Neural cell (in vitro differentiated cells): ENCODE results near the gene ATP5F1E. TPM values are rescaled to one million over a fixed set of nuclear protein-coding genes. Genes with fewer than 3 reads are reported as not detected.

Experiments used
- H2AFZ ChIP-seq: fragments of 200-600, 300-800 bp; sonication (generic), shearing (Covaris generic); 2 replicates; pipeline ENCODE4 v1.6.0; 2014; ENCODE audit warnings: low read depth, mild to moderate bottlenecking, antibody characterized with exemption, low read length, moderate library complexity
- H3F3A ChIP-seq: fragments of 200-600 bp; shearing (Covaris generic); 2 replicates; pipeline ENCODE4 v1.6.1; 2016; ENCODE audit warnings: mild to moderate bottlenecking, moderate library complexity, mixed read lengths, antibody characterized with exemption, low read length; ENCODE audit not compliant: insufficient read depth, poor library complexity, severe bottlenecking
- H3K27ac ChIP-seq: fragments of 200-600, 300-800 bp; sonication (generic), shearing (Covaris generic); 2 replicates; pipeline ENCODE4 v1.5.1; 2014; ENCODE audit warnings: mild to moderate bottlenecking, low read length, moderate library complexity
- H3K27me3 ChIP-seq: fragments of 300-800, 200-600 bp; sonication (generic), shearing (Covaris generic); 2 replicates; pipeline ENCODE4 v1.6.0; 2014; ENCODE audit warnings: mild to moderate bottlenecking, low read depth, low read length, moderate library complexity; ENCODE audit not compliant: insufficient read depth
- H3K36me3 ChIP-seq: fragments of 300-800, 200-600 bp; sonication (generic), shearing (Covaris generic); 2 replicates; pipeline ENCODE4 v1.5.1; 2014; ENCODE audit warnings: mild to moderate bottlenecking, antibody characterized with exemption, low read length, moderate library complexity; ENCODE audit not compliant: insufficient read depth
- H3K4me2 ChIP-seq: fragments of 300-800, 200-600 bp; sonication (generic), shearing (Covaris generic); 2 replicates; pipeline ENCODE4 v1.6.0; 2014; ENCODE audit warnings: mild to moderate bottlenecking, low read length
- H3K4me3 ChIP-seq: fragments of 300-800, 200-600 bp; sonication (generic), shearing (Covaris generic); 2 replicates; pipeline ENCODE4 v1.5.1; 2014; ENCODE audit warnings: mild to moderate bottlenecking, low read length, moderate library complexity
- H3K79me2 ChIP-seq: fragments of 200-600 bp; shearing (Covaris generic); replicated peaks from 2 replicates; pipeline ENCODE4 v1.6.0; 2014; ENCODE audit warnings: mild to moderate bottlenecking, low read length, moderate library complexity; ENCODE audit not compliant: insufficient read depth
- H3K9ac ChIP-seq: fragments of 300-800, 200-600 bp; sonication (generic), shearing (Covaris generic); 2 replicates; pipeline ENCODE4 v1.6.1; 2016; ENCODE audit warnings: mild to moderate bottlenecking, low read length, mixed read lengths
- H3K9me2 ChIP-seq: fragments of 200-600 bp; shearing (Covaris generic); 2 replicates; pipeline ENCODE4 v1.6.1; 2016; ENCODE audit warnings: mild to moderate bottlenecking, low read length, mixed read lengths; ENCODE audit not compliant: insufficient read depth
- H3K9me3 ChIP-seq: fragments of 200-600, 300-800 bp; sonication (generic), shearing (Covaris generic); 2 replicates; pipeline ENCODE4 v1.6.1; 2016; ENCODE audit warnings: mild to moderate bottlenecking, mixed run types, low read length, moderate library complexity, mixed read lengths
- H4K20me1 ChIP-seq: fragments of 200-600 bp; shearing (Covaris generic); 2 replicates; pipeline ENCODE4 v1.6.1; 2016; ENCODE audit warnings: mild to moderate bottlenecking, mixed run types; ENCODE audit not compliant: insufficient read depth
- EP300 ChIP-seq: fragments of 450-650 bp; conservative IDR thresholded peaks from 2 replicates; pipeline ENCODE4 v1.6.1; 2014; ENCODE audit warnings: antibody characterized with exemption, mild to moderate bottlenecking, moderate library complexity; ENCODE audit not compliant: poor library complexity, severe bottlenecking
- EZH2 ChIP-seq: fragments of 200-600, 300-800 bp; shearing (Covaris generic), sonication (generic); IDR thresholded peaks from 2 replicates; pipeline ENCODE4 v1.6.1; 2014; ENCODE audit warnings: antibody characterized with exemption, low read length, borderline replicate concordance, mild to moderate bottlenecking; ENCODE audit not compliant: insufficient read depth, poor library complexity, severe bottlenecking
- MXI1 ChIP-seq: fragments of 450-650 bp; conservative IDR thresholded peaks from 2 replicates; pipeline ENCODE4 v1.6.1; 2014; ENCODE audit warnings: antibody characterized with exemption, mild to moderate bottlenecking; ENCODE audit not compliant: poor library complexity, severe bottlenecking
- POLR2AphosphoS5 ChIP-seq: IDR thresholded peaks from 2 replicates; pipeline ENCODE4 v1.6.1; 2012
- RAD21 ChIP-seq: fragments of 450-650 bp; conservative IDR thresholded peaks from 2 replicates; pipeline ENCODE4 v1.6.1; 2014; ENCODE audit warnings: antibody characterized with exemption, mild to moderate bottlenecking, moderate library complexity
- REST ChIP-seq: IDR thresholded peaks from 2 replicates; pipeline ENCODE4 v1.6.1; 2012; ENCODE audit warnings: borderline replicate concordance
- SMC3 ChIP-seq: fragments of 450-650 bp; conservative IDR thresholded peaks from 2 replicates; pipeline ENCODE4 v1.6.1; 2014; ENCODE audit warnings: antibody characterized with exemption, mild to moderate bottlenecking, moderate library complexity; ENCODE audit not compliant: poor library complexity
- TAF1 ChIP-seq: IDR thresholded peaks from 2 replicates; pipeline ENCODE4 v1.6.1; 2012; ENCODE audit warnings: low read depth
- polyA plus RNA-seq: library from polyadenylated mRNA; depleted of rRNA; stranded (reverse); fragments of >200 nt; gene quantifications from 2 replicates; pipeline ENCODE4 v1.2.3, GENCODE V29; 2014
- TF ChIP-seq, protein P1 (sequence below): fragments of 450-650 bp; IDR thresholded peaks from 2 replicates; pipeline ENCODE4 v1.5.1; 2014; ENCODE audit warnings: antibody characterized with exemption, mild to moderate bottlenecking, moderate library complexity; ENCODE audit not compliant: poor library complexity, severe bottlenecking

ATP5F1E gene
- polyA plus RNA-seq, 1 donor from 2014 or later: 133 TPM

DNA sequence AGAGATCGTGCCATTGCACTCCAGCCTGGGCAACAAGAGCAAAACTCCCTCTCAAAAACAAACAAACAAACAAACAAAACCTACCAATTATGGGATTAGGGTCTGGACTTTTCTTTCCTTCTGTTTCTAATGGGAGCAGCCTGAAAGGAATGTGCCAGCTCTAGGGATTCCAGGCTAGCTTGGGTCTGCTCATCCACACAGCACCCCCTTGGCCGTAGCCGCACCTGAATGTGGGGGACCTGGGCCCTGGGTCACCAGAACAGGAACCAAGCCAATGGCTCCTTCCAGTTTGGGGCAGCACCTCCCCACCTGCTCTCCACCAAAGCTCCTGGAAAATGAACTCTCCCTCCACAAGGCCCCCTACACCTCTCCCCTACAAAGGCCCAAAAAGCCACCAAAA, 31.8 kb downstream of the ATP5F1E start:
- H3K27me3 ChIP-seq: no peaks in the 10 kb centered on the region
- H2AFZ ChIP-seq: no peak overlapping the region
- H3K9ac ChIP-seq: no peak overlapping the region
- no peak for TF ChIP-seq TAF1
- no peak for TF ChIP-seq SMC3
- no peak for TF ChIP-seq EP300
- no peak for TF ChIP-seq EZH2
- TF ChIP-seq POLR2AphosphoS5: no peak
- TF ChIP-seq, protein P1, sequence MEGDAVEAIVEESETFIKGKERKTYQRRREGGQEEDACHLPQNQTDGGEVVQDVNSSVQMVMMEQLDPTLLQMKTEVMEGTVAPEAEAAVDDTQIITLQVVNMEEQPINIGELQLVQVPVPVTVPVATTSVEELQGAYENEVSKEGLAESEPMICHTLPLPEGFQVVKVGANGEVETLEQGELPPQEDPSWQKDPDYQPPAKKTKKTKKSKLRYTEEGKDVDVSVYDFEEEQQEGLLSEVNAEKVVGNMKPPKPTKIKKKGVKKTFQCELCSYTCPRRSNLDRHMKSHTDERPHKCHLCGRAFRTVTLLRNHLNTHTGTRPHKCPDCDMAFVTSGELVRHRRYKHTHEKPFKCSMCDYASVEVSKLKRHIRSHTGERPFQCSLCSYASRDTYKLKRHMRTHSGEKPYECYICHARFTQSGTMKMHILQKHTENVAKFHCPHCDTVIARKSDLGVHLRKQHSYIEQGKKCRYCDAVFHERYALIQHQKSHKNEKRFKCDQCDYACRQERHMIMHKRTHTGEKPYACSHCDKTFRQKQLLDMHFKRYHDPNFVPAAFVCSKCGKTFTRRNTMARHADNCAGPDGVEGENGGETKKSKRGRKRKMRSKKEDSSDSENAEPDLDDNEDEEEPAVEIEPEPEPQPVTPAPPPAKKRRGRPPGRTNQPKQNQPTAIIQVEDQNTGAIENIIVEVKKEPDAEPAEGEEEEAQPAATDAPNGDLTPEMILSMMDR: no peak
- no peak for TF ChIP-seq MXI1
- TF ChIP-seq REST: no peak
- no peak for TF ChIP-seq RAD21
- no peaks in the 10 kb centered on the region for H3F3A ChIP-seq
- H3K4me3 ChIP-seq: no peak overlapping the region
- H3K9me3 ChIP-seq: no peaks in the 10 kb centered on the region
- H4K20me1 ChIP-seq: no peaks in the 10 kb centered on the region
- H3K9me2 ChIP-seq: no peaks in the 10 kb centered on the region
- no peaks in the 10 kb centered on the region for H3K79me2 ChIP-seq
- no peak overlapping the region for H3K27ac ChIP-seq
- H3K36me3 ChIP-seq: no peaks in the 10 kb centered on the region
- no peak overlapping the region for H3K4me2 ChIP-seq

DNA sequence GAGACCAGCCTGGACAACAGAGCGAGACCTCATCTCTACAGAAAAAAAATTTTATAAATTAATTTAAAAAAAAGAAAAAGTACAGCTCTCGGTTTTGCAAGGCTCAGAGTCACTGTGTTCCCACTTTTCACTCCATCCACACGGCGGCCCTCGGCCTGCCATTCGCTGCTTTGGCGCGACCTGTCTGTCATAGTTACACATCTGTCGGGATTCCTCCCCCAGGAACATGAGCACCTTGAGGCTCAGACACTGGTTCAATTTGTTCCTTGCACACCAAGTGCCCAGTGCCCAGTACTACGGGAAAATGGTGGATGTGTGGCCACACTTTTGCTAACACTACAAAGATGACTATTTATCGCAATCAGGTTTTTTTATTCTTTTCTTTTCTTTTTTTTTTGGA, 33.5 kb downstream of the ATP5F1E start:
- TF ChIP-seq EP300 (no peak), SMC3 (no peak), TAF1 (no peak), EZH2 (no peak), POLR2AphosphoS5 (no peak), REST (no peak), MXI1 (no peak), RAD21 (no peak)
- TF ChIP-seq, protein P1: no peak
- no peaks in the 10 kb centered on the region for H4K20me1 ChIP-seq
- H3K9ac ChIP-seq: no peak overlapping the region
- no peak overlapping the region for H3K4me3 ChIP-seq
- peaks cover 1% of the 10 kb centered on the region for H3K36me3 ChIP-seq
- H3K4me2 ChIP-seq: no peak overlapping the region
- no peak overlapping the region for H2AFZ ChIP-seq
- no peaks in the 10 kb centered on the region for H3F3A ChIP-seq
- H3K9me3 ChIP-seq: no peaks in the 10 kb centered on the region
- H3K79me2 ChIP-seq: no peaks in the 10 kb centered on the region
- H3K27ac ChIP-seq: no peak overlapping the region
- no peaks in the 10 kb centered on the region for H3K9me2 ChIP-seq
- H3K27me3 ChIP-seq: no peaks in the 10 kb centered on the region
